Measurements from ENCODE around the gene POU2AF1.

DNA sequence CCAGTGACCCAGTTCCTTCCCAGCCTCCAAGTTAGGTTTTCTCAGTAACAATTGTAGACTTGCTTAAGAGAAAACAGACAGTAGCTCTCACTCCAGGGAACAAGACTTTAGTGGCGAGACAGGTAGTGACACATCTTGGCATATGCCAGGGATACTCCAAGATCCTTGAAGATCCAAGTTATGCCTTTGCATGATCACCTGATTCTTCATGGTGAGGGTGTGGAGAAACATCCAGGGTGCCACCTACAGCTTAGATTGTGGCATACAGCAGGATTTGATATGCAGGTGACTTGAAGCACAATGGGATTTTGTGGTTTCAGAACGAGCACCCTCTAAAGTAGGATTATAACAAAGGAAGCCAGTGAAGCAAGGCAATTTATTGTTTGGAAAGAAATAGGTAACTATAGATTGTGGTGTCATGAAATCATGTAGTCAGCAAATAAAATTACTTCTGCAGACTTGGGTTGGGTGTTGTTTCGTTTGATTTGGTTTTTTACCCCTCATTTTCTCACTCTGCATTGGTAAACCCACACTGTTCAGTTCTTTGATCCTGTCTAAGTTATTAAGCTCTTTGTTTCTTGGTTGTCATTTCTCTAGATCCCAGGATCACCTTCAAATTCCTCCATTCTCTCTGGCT is 71.5 kb downstream of the POU2AF1 start:
- no peak for TF ChIP-seq POLR2A (IDR thresholded peaks at IDR 0.05)
- TF ChIP-seq, protein P1, sequence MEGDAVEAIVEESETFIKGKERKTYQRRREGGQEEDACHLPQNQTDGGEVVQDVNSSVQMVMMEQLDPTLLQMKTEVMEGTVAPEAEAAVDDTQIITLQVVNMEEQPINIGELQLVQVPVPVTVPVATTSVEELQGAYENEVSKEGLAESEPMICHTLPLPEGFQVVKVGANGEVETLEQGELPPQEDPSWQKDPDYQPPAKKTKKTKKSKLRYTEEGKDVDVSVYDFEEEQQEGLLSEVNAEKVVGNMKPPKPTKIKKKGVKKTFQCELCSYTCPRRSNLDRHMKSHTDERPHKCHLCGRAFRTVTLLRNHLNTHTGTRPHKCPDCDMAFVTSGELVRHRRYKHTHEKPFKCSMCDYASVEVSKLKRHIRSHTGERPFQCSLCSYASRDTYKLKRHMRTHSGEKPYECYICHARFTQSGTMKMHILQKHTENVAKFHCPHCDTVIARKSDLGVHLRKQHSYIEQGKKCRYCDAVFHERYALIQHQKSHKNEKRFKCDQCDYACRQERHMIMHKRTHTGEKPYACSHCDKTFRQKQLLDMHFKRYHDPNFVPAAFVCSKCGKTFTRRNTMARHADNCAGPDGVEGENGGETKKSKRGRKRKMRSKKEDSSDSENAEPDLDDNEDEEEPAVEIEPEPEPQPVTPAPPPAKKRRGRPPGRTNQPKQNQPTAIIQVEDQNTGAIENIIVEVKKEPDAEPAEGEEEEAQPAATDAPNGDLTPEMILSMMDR (IDR thresholded peaks at IDR 0.05) = no peak
